GM12864 (cell line): ENCODE measurements around the gene ADORA2B.

Experiments
- DNase-seq: peaks from one replicate; pipeline ENCODE4 v3.0.0-alpha.2; 2011; ENCODE audit warnings: low read depth
- H3K4me3 ChIP-seq: 2 replicates; pipeline ENCODE4 v1.5.1; 2011; ENCODE audit warnings: mild to moderate bottlenecking, low read depth, low read length, control low read depth
- CTCF ChIP-seq: IDR thresholded peaks from 2 replicates; pipeline ENCODE4 v1.5.1; 2011; ENCODE audit warnings: low read depth, mild to moderate bottlenecking, moderate library complexity, low read length, control low read depth, inconsistent platforms; ENCODE audit errors: missing control alignments

The ADORA2B gene

GRCh38 chr17:15947271-15947670, 2.3 kb downstream of the ADORA2B start:
- TF ChIP-seq CTCF = no peak
- H3K4me3 ChIP-seq = no peak overlapping the region
- DNase-seq = no peak

- no peak overlapping the region for H3K4me3 ChIP-seq
- DNase-seq = no peak
- TF ChIP-seq CTCF = no peak
Observed at GRCh38 chr17:15947976-15948752, 3.2 kb downstream of the ADORA2B start.

GRCh38 chr17:15951368-15952047, 6.6 kb downstream of the ADORA2B start:
- H3K4me3 ChIP-seq = no peak overlapping the region
- no peak for TF ChIP-seq CTCF
- no peak for DNase-seq

GRCh38 chr17:15952048-15952532, 7.2 kb downstream of the ADORA2B start:
- no peak overlapping the region for H3K4me3 ChIP-seq
- TF ChIP-seq CTCF = no peak
- DNase-seq = no peak

- H3K4me3 ChIP-seq = no peak overlapping the region
- no peak for DNase-seq
- no peak for TF ChIP-seq CTCF
Observed at GRCh38 chr17:15952916-15953790, 8.2 kb downstream of the ADORA2B start.

GRCh38 chr17:15954222-15954621, 9.3 kb downstream of the ADORA2B start:
- no peak for TF ChIP-seq CTCF
- no peak for DNase-seq
- H3K4me3 ChIP-seq = no peak overlapping the region
